HEK293T (cell line): ENCODE measurements around the gene CNNM4.

Source experiments
- CTCF ChIA-PET: fragments of 350-600 bp; formaldehyde crosslinking; extraction: SDS; loops from one replicate; lab custom pipeline; 2021; ENCODE audit warnings: antibody characterized with exemption, inconsistent platforms; lab: Yijun Ruan, JAX
- POLR2A ChIA-PET: fragments of 350-600 bp; formaldehyde crosslinking; extraction: SDS; loops from one replicate; lab custom pipeline; 2020; ENCODE audit warnings: antibody characterized with exemption, inconsistent platforms; lab: Yijun Ruan, JAX
- DNase-seq: peaks from one replicate; pipeline ENCODE4 v3.0.0; 2012; ENCODE audit warnings: mixed read lengths; ENCODE audit errors: extremely low spot score
- ARNT ChIP-seq: fragments of 450-650 bp; IDR thresholded peaks from 2 replicates; pipeline ENCODE4 v1.6.1; 2017; ENCODE audit warnings: mild to moderate bottlenecking
- BHLHE40 ChIP-seq: fragments of 450-650 bp; IDR thresholded peaks from 2 replicates; pipeline ENCODE4 v1.6.1; 2016; ENCODE audit warnings: mild to moderate bottlenecking, moderate library complexity, borderline replicate concordance
- CTBP1 ChIP-seq: fragments of 450-650 bp; IDR thresholded peaks from 2 replicates; pipeline ENCODE4 v1.6.1; 2016; ENCODE audit warnings: borderline replicate concordance
- ELF4 ChIP-seq: fragments of 450-650 bp; IDR thresholded peaks from 2 replicates; pipeline ENCODE4 v1.6.1; 2017; ENCODE audit warnings: antibody characterized with exemption
- FOXA1 ChIP-seq: fragments of 450-650 bp; IDR thresholded peaks from 2 replicates; pipeline ENCODE4 v1.6.1; 2016; ENCODE audit warnings: mild to moderate bottlenecking
- FOXK2 ChIP-seq: fragments of 450-650 bp; IDR thresholded peaks from 2 replicates; pipeline ENCODE4 v1.6.1; 2016; ENCODE audit warnings: mild to moderate bottlenecking
- FOXM1 ChIP-seq: fragments of 450-650 bp; IDR thresholded peaks from 2 replicates; pipeline ENCODE4 v1.6.1; 2017; ENCODE audit warnings: mild to moderate bottlenecking, borderline replicate concordance
- HDGF ChIP-seq: fragments of 450-650 bp; IDR thresholded peaks from 2 replicates; pipeline ENCODE4 v1.6.1; 2017; ENCODE audit warnings: antibody characterized with exemption, borderline replicate concordance
- L3MBTL2 ChIP-seq: fragments of 450-650 bp; conservative IDR thresholded peaks from 2 replicates; pipeline ENCODE4 v1.6.1; 2016; ENCODE audit warnings: mild to moderate bottlenecking
- LEF1 ChIP-seq: fragments of 450-650 bp; IDR thresholded peaks from 2 replicates; pipeline ENCODE4 v1.6.1; 2017; ENCODE audit warnings: mild to moderate bottlenecking, borderline replicate concordance
- NFRKB ChIP-seq: fragments of 450-650 bp; IDR thresholded peaks from 2 replicates; pipeline ENCODE4 v1.6.1; 2016; ENCODE audit warnings: mild to moderate bottlenecking, moderate library complexity
- PKNOX1 ChIP-seq: fragments of 450-650 bp; IDR thresholded peaks from 2 replicates; pipeline ENCODE4 v1.6.1; 2016
- SP1 ChIP-seq: fragments of 450-650 bp; IDR thresholded peaks from 2 replicates; pipeline ENCODE4 v1.6.1; 2017
- SUZ12 ChIP-seq: fragments of 450-650 bp; IDR thresholded peaks from 2 replicates; pipeline ENCODE4 v1.6.1; 2016; ENCODE audit warnings: mild to moderate bottlenecking
- TARDBP ChIP-seq: fragments of 450-650 bp; IDR thresholded peaks from 2 replicates; pipeline ENCODE4 v1.6.1; 2016
- ZNF384 ChIP-seq: fragments of 450-650 bp; IDR thresholded peaks from 2 replicates; pipeline ENCODE4 v1.6.1; 2016

CNNM4 gene

DNA sequence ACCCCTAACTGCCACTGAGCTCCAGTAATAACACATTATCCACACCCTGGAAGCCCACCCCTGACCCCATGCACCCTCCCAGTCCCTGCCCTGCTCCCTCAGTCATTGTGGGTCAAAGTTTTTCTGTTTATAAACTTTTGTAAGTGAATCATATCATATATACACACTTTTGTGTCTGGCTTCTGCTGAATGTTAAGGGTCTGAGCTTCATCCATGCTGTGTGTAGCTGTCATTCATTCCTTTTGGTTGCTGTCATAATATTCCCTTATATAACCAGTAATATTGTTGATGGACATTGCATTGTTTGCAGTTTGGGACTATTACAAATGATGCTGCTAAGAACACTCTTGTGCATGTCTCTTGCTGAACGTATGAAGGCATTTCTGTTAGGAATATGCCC lies 14.5 kb downstream of the CNNM4 start:
- DNase-seq: no peak
- ChIA-PET CTCF (interaction anchor here (1.0 to 3.3 kb wide), 2 partner anchors 8 to 12 kb away, joined by 3 to 25 read pairs; no protein-coding TSS in a partner anchor), POLR2A (interaction anchor here (0.6 kb wide), 1 partner anchor 14 kb away, joined by 3 read pairs; the partner anchor contains the start of gene CNNM4)
- no peak for TF ChIP-seq LEF1
- no peak for TF ChIP-seq L3MBTL2
- no peak for TF ChIP-seq HDGF
- TF ChIP-seq TARDBP: no peak
- TF ChIP-seq SUZ12: no peak
- no peak for TF ChIP-seq NFRKB
- no peak for TF ChIP-seq ARNT
- no peak for TF ChIP-seq FOXM1
- no peak for TF ChIP-seq FOXA1
- TF ChIP-seq ELF4: no peak
- no peak for TF ChIP-seq CTBP1
- TF ChIP-seq PKNOX1: no peak
- TF ChIP-seq BHLHE40: no peak
- TF ChIP-seq SP1: no peak
- TF ChIP-seq FOXK2: no peak
- no peak for TF ChIP-seq ZNF384

DNA sequence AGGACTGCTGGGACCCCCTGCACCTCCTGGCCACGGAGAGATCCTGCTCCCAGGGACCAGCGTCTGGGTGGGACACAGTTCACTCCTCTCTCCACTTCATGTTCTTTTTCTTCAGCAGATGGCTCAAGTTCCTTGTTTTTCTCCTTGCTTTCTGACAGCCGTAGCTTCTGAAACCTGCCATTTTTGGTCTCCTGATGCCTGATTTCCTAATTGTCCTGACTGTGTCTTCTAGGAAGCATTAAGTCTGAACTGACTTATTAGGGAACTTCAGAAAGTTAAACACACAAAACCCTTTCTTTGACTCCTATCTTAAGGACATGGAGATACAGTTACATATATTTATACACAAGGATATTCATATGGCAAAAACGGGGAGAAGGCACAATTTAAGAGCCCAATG lies 22.7 kb downstream of the CNNM4 start:
- ChIA-PET CTCF (interaction anchor here (1.5 to 4.2 kb wide), 2 partner anchors 17 to 21 kb away, joined by 7 to 29 read pairs; partner anchors contain the start of gene CNNM4), POLR2A (no interaction called here)
- TF ChIP-seq ELF4 (no peak), ARNT (no peak), BHLHE40 (no peak), ZNF384 (no peak), TARDBP (no peak), SUZ12 (no peak), NFRKB (no peak), L3MBTL2 (no peak), HDGF (no peak), CTBP1 (no peak), LEF1 (no peak), SP1 (no peak), PKNOX1 (no peak), FOXA1 (no peak)
- DNase-seq: no peak

DNA sequence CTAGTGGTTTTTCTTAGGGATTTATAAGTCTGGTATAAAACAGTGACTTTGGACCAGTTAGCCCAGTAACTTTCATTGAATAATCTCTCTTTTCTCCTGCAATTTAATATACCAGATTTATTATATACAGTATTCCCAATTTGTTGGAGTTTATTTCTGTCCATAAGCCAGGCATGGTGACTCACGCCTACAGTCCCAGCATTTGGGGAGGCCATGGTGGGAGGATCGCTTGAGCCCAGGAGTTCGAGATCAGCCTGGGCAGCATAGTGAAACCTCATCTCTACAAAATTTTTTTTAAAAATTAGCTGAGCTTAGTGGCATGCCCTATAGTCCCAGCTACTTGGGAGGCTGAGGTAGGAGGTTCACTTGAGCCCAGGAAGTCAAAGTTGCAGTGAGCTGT lies 26.7 kb downstream of the CNNM4 start:
- no peak for DNase-seq
- TF ChIP-seq PKNOX1: no peak
- no peak for TF ChIP-seq SUZ12
- TF ChIP-seq FOXM1: no peak
- TF ChIP-seq L3MBTL2: no peak
- TF ChIP-seq FOXA1: no peak
- TF ChIP-seq ELF4: no peak
- no peak for TF ChIP-seq HDGF
- no peak for TF ChIP-seq CTBP1
- no peak for TF ChIP-seq TARDBP
- TF ChIP-seq ARNT: no peak
- no peak for TF ChIP-seq NFRKB
- TF ChIP-seq FOXK2: no peak
- ChIA-PET POLR2A (interaction anchor here (1.4 kb wide), 1 partner anchor 28 kb away, joined by 9 read pairs; the partner anchor contains the start of gene CNNM3), CTCF (interaction anchor here (1.1 kb wide), 1 partner anchor 24 kb away, joined by 3 read pairs; no protein-coding TSS in a partner anchor)

DNA sequence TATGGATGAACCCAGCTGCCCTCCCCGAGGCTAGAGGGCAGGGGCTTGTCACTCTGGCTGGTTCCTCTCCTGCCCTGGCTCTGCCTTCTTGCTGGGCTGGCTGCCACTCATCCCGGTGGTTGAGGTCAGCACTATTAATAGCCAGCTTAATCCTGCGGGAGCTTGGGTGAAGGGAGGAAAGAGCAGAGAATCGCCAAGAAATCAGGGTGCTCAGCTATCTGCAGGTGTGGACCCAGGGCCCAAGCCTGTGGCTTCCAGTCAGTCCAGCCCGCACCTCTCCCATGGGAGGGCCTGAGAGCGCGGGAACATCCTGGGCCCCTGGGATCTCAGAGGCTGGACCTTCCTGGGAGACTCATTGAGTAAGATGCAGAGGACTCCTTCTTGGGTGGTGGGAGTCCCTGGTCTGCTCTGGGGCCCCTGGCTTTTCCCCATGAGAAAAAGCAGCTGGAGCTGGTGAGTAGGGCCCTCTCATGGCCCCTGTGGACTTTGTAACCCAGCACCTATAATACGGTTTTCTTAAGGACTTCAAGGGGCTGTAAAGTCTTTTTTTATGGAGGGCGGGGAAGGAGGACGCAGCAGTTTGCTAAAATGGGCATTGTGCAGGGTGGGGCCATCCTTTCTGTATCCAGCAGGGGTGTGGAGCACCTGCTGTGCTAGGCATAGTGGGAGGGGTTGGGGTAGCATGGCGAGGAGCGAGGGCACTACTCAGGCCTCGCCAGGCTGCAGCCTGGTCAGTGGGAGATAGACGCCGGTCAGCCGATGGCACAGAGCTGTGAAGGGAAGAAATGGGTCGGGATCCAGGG lies 27.9 kb downstream of the CNNM4 start:
- TF ChIP-seq ELF4 (no peak), FOXM1 (no peak; the same call in 1 of the 2 replicates), LEF1 (no peak), PKNOX1 (peak; percentile 94), CTBP1 (peak; percentile 36; the same call in 1 of the 2 replicates), NFRKB (no peak)
- ChIA-PET POLR2A (interaction anchor here (0.7 to 1.4 kb wide), 2 partner anchors 27 to 150 kb away, joined by 3 to 9 read pairs; partner anchors contain the start of genes CNNM3 and KANSL3), CTCF (interaction anchor here (1.1 to 1.5 kb wide), 2 partner anchors 25 to 28 kb away, joined by 3 to 4 read pairs; partner anchors contain the start of gene CNNM4)
- DNase-seq: no peak

GRCh38 chr2:96789245-96789617 lies 28.5 kb downstream of the CNNM4 start:
- no peak for DNase-seq
- TF ChIP-seq NFRKB (no peak), SUZ12 (no peak), ZNF384 (no peak), HDGF (no peak), ELF4 (no peak), L3MBTL2 (no peak), ARNT (no peak)
- POLR2A ChIA-PET: no interaction called here
- CTCF ChIA-PET: interaction anchor here (1.5 kb wide), 1 partner anchor 29 kb away, joined by 4 read pairs; the partner anchor contains the start of gene CNNM4
